Small intestine (tissue), 7 donors: Measurements from ENCODE around the gene HHEX. TPM values are rescaled to one million over a fixed set of nuclear protein-coding genes. Genes with fewer than 3 reads are reported as not detected.

Experiments
- DNase-seq, 2 donors: peaks; one replicate each; pipeline versions ENCODE4 v3.0.0 to v3.0.0-alpha.2; 2013
- FAIRE-seq: peaks from 2 replicates; lab custom pipeline; 2012; peaks lifted over from hg19 to GRCh38; lab: Jason Lieb, UNC
- H3K27ac ChIP-seq, 3 donors: one replicate each; pipeline ENCODE4 v1.5.1; 2013; ENCODE audit warnings: low read length in 2 of 3, mild to moderate bottlenecking in 2 of 3, control low read depth in 1 of 3, inconsistent platforms in 1 of 3, low read depth in 1 of 3, moderate library complexity in 1 of 3
- H3K27me3 ChIP-seq, 3 donors: one replicate each; pipeline ENCODE4 v1.6.1; 2013; ENCODE audit warnings: low read length in 3 of 3, inconsistent platforms in 1 of 3; ENCODE audit not compliant: control insufficient read depth in 3 of 3, insufficient read depth in 3 of 3
- H3K36me3 ChIP-seq, 3 donors: one replicate each; pipeline ENCODE4 v1.6.1; 2013; ENCODE audit warnings: low read length in 3 of 3, inconsistent platforms in 1 of 3, low read depth in 1 of 3, mild to moderate bottlenecking in 1 of 3, moderate library complexity in 1 of 3; ENCODE audit not compliant: control insufficient read depth in 3 of 3, insufficient read depth in 2 of 3
- H3K4me1 ChIP-seq, 3 donors: one replicate each; pipeline ENCODE4 v1.6.1; 2013; ENCODE audit warnings: low read length in 2 of 3, inconsistent platforms in 1 of 3, low read depth in 1 of 3, mild to moderate bottlenecking in 1 of 3, moderate library complexity in 1 of 3; ENCODE audit not compliant: control insufficient read depth in 3 of 3, insufficient read depth in 2 of 3
- H3K4me3 ChIP-seq, 3 donors: one replicate each; pipeline ENCODE4 v1.5.1; 2013; ENCODE audit warnings: low read length in 3 of 3, control low read depth in 1 of 3, inconsistent platforms in 1 of 3, low read depth in 1 of 3, mild to moderate bottlenecking in 1 of 3, moderate library complexity in 1 of 3
- H3K9me3 ChIP-seq, 2 donors: one replicate each; pipeline ENCODE4 v1.6.1; 2013; ENCODE audit warnings: low read depth in 1 of 2, low read length in 1 of 2; ENCODE audit not compliant: control insufficient read depth in 2 of 2, insufficient read depth in 1 of 2
- WGBS, 3 donors: extraction: QIAGEN DNeasy Blood & Tissue Kit; methylation state at CpG; one replicate each; pipeline ENCODE4 v1.1.7; 2013; 5-methylcytosine and 5-hydroxymethylcytosine counted together
- polyA plus RNA-seq, 4 donors: library from polyadenylated mRNA; stranded (reverse) in 3 of 4; unstranded in 1 of 4; fragments of 200-250 nt in 3 of 4; fragments of 120-200 nt in 1 of 4; gene quantifications; one replicate each; pipeline versions ENCODE4 v1.2.1 to v1.2.3, GENCODE V29; 2013
- donor health status: healthy with polysubstance abuse.
- donor health status: control.
- donor health status: control.
- donor health status: Bipolar disorder and iron deficiency.
- donor health status: healthy.

Gene HHEX
- polyA plus RNA-seq, 4 donors: 0.67 to 8.4 (median 4.5) TPM

DNA sequence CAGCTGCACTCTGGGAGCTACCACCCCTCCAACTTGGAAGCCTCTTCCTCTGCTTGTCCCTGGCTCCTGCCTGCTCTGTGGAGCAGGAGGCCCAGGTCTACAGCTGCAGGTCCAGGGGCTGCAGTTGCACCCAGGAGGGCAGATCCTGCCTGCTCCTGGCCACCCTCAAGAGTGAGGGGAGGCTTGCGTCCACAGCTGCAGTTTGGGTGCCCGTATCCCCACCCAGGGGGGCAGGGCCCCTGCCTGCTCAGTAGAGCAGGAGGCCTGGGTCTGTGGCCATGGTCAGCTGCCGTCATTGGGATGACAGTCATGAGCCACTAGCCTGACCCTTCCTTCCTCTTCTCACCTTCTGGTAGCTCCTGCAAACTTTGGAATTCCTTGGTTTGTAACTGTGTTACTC, 25.1 kb downstream of the HHEX start:
- DNase-seq (no peak), FAIRE-seq (no peak)
- no peaks in the 10 kb centered on the region for H3K27me3 ChIP-seq
- H3K9me3 ChIP-seq: no peaks in the 10 kb centered on the region
- no peaks in the 10 kb centered on the region for H3K4me1 ChIP-seq
- WGBS, 3 donors: 94 to 97% (median 96%) methylated on average over 3 of the region's 3 CpGs
- no peak overlapping the region for H3K4me3 ChIP-seq
- H3K36me3 ChIP-seq: no peaks in the 10 kb centered on the region
- H3K27ac ChIP-seq: no peak overlapping the region

GRCh38 chr10:92719991-92720830, 30.5 kb downstream of the HHEX start:
- Histone ChIP-seq H3K4me1 (no peaks in the 10 kb centered on the region), H3K9me3 (no peaks in the 10 kb centered on the region), H3K36me3 (no peaks in the 10 kb centered on the region), H3K27me3 (peaks cover 0 to 6% (median 4%) of the 10 kb centered on the region in 3 donors), H3K27ac (no peak overlapping the region), H3K4me3 (no peak overlapping the region)
- WGBS, 3 donors: 57 to 65% (median 63%) methylated on average over 5 of the region's 5 CpGs
- DNase-seq: no peak
- FAIRE-seq: no peak

DNA sequence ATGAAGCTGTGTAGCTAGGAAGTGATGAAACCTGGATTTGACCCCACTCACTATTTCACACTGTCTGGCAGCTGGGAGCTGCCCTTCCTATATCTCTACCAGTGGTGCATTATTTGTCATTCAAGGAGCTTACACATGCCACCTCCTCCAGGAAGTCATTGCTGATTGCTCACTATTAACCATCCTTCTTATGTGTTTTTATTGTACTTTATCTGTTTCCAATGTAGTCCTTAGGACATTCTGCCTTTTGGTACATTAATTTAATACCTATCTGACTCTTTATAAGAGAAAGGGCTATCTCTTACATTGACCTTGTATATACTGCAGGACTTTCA, 31.0 kb downstream of the HHEX start:
- Histone ChIP-seq H3K27ac (no peak overlapping the region), H3K9me3 (no peaks in the 10 kb centered on the region), H3K27me3 (peaks cover 0 to 6% (median 4%) of the 10 kb centered on the region in 3 donors), H3K36me3 (no peaks in the 10 kb centered on the region), H3K4me1 (no peaks in the 10 kb centered on the region), H3K4me3 (no peak overlapping the region)
- FAIRE-seq (no peak), DNase-seq (no peak)

DNA sequence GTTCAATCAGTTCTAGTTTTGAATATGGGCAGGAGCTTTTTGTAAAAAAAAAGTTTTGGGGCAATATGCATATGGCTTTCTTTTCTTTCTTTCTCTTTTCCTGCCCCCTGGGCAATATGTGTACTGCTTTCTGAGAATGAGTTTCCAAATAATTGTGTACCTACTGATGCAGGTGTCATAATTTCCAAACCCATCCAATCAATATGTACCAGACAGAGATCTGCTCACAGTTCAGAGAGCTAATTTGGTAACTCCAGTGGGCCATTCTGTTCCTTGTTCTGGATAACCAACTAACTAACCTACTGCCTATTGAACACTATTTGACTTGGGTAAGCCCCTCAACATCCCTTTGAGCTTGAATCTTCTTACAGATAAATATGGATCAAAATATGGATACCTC, 32.6 kb downstream of the HHEX start:
- H3K27me3 ChIP-seq: peaks cover 0 to 6% (median 4%) of the 10 kb centered on the region in 3 donors
- no peak for DNase-seq
- H3K27ac ChIP-seq: no peak overlapping the region
- H3K36me3 ChIP-seq: no peaks in the 10 kb centered on the region
- FAIRE-seq: no peak
- H3K4me1 ChIP-seq: no peaks in the 10 kb centered on the region
- H3K4me3 ChIP-seq: no peak overlapping the region
- no peaks in the 10 kb centered on the region for H3K9me3 ChIP-seq

DNA sequence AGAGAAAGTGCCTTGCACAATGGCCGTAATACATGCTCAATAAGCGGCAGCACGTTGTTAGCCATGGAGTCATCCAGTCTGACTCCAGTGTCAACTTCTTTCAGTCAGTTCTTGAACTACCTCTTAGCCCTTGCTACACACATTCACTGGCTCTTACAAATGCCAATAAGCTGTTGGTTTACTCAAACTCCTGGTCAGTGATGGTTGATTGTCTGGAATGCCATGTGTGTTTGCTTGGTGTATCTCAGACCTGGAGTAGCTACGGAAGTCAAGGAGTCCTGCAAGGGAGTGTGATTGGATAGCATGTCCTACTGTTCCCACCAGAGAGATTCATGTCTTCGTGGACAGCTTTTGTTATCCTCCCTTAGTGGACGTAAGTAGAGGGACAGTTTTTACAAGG, 37.4 kb downstream of the HHEX start:
- WGBS, 3 donors: 81 to 86% (median 81%) methylated on average over 6 of the region's 6 CpGs
- Histone ChIP-seq H3K4me1 (no peaks in the 10 kb centered on the region), H3K9me3 (no peaks in the 10 kb centered on the region), H3K4me3 (no peak overlapping the region), H3K36me3 (no peaks in the 10 kb centered on the region), H3K27me3 (peaks cover 0 to 6% (median 0%) of the 10 kb centered on the region in 3 donors), H3K27ac (no peak overlapping the region)
- DNase-seq (no peak), FAIRE-seq (no peak)

DNA sequence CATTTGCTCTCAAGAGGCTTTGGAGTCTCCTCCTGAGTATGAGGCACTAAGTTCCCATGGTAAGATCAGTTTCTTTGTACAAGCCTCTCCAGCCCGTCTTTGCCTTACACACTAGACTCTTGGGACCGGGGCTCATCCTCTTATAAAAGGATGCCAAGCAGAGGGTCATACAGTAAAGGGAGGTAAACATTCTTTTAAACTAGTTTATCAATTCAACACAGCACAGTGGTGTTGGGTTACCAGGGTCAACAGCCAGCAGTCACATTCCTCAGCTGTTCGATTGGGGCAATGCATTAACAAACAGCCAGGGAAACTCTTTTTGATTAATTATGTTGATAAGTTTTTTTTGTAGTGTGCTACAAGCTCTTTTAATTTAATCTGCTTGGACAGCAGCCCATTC, 37.8 kb downstream of the HHEX start:
- 29 to 52% (median 52%) methylated on average over 3 of the region's 3 CpGs for WGBS, 3 donors
- no peak overlapping the region for H3K27ac ChIP-seq
- DNase-seq (no peak), FAIRE-seq (no peak)
- H3K27me3 ChIP-seq: peaks cover 0 to 6% (median 0%) of the 10 kb centered on the region in 3 donors
- H3K4me3 ChIP-seq: no peak overlapping the region
- no peaks in the 10 kb centered on the region for H3K4me1 ChIP-seq
- no peaks in the 10 kb centered on the region for H3K9me3 ChIP-seq
- H3K36me3 ChIP-seq: no peaks in the 10 kb centered on the region

DNA sequence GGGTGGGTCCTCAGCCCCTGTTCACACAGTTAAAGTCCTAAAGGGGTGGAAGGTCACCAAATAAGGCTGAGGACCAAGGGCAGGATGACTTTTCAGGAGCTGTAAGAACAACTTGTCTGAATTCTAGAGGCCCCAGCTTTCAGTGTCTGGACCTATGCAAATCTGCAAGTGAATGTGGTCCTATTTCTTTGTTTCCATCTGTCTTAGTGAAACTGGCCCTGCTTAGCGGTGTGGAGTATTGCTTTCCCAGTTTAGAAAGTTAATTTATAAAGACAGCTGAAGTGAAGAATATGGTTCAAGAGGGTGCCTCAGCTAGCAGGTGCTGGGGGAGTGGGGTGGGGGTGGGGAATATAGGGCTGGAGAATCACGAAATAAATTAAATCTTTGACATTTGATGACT, 40.1 kb downstream of the HHEX start:
- H3K27ac ChIP-seq: no peak overlapping the region
- H3K9me3 ChIP-seq: no peaks in the 10 kb centered on the region
- H3K36me3 ChIP-seq: no peaks in the 10 kb centered on the region
- DNase-seq: no peak
- FAIRE-seq: no peak
- no peaks in the 10 kb centered on the region for H3K27me3 ChIP-seq
- 55 to 73% (median 69%) methylated on average over 2 of the region's 2 CpGs for WGBS, 3 donors
- H3K4me3 ChIP-seq: no peak overlapping the region
- H3K4me1 ChIP-seq: no peaks in the 10 kb centered on the region

DNA sequence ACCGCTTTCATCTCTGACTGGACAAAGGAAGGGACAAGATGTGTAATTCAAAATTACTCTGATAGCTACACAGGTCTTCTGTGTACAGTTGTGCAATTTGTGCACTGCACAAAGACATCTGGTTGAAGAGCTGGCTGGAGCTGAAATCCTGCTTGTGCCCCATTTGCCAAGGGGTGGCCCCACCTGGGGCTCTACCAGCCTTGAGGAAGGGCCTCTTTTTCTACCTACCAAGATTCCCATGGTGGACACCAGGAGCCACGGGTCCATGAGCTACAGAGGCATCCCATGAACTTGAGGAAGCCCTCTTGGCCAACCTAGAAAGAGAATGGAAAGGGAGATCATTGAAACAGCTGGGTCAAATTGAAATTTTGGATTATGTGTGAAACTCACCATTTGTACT, 43.2 kb downstream of the HHEX start:
- Histone ChIP-seq H3K9me3 (no peaks in the 10 kb centered on the region), H3K36me3 (no peaks in the 10 kb centered on the region), H3K27me3 (no peaks in the 10 kb centered on the region), H3K4me3 (no peak overlapping the region), H3K4me1 (no peaks in the 10 kb centered on the region), H3K27ac (no peak overlapping the region)
- WGBS, 3 donors: 89 to 95% (median 94%) methylated on average over 2 of the region's 2 CpGs
- no peak for FAIRE-seq
- DNase-seq: no peak

- Histone ChIP-seq H3K4me3 (no peak overlapping the region), H3K36me3 (no peaks in the 10 kb centered on the region), H3K27me3 (no peaks in the 10 kb centered on the region), H3K4me1 (no peaks in the 10 kb centered on the region), H3K27ac (no peak overlapping the region), H3K9me3 (no peaks in the 10 kb centered on the region)
- FAIRE-seq: no peak
- DNase-seq: no peak
Observed at GRCh38 chr10:92734301-92734700, 44.5 kb downstream of the HHEX start.
